Epidermal melanocyte (primary cell): ENCODE data around the gene EVI2B.
"Not testable (repeated sequence)": the region's sequence is repeated elsewhere in the genome, so short reads cannot be mapped to it uniquely, and the experiment has no call there.

Experiments used
- DNase-seq: peaks from one replicate; pipeline ENCODE4 v3.0.0; 2011; ENCODE audit warnings: low spot score; ENCODE audit not compliant: insufficient read length

Gene EVI2B

DNA sequence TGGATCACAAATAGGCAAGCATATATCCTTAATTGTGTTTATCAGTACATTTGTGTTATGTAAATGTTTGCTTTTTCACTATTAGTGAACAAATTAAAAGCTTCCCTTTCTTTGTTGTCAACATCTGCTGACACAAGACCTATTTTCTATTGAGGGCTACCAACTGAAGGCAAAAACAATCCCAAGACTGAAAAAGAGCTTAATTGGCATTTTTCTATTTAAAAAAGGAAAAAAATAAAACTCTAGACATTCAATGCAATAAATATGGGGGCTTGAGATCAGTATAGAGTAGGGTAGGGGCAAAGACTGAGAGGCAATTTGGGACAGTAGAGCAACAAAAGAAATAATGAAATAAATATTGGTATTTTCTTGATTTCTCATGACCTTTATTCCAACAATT, 41.1 kb downstream of the EVI2B start:
- no peak for DNase-seq

DNA sequence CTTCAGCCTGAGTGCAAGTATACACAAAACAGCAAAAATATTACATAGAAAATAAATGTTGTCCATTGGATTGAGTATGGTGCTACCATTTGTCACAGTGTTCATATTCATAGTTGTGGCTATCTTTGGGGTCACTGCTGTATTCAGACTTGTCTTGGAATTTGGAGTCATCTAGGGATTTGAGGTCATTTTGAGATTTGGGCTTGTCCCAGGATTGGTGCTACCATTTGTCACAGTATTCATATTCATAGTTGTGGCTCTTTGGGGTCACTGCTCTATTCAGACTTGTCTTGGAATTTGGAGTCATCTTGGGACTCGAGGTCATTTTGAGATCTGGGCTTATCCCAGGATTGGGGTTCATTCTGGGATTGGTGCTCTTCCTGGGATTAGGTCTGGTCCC, 41.6 kb downstream of the EVI2B start:
- DNase-seq = no peak

DNA sequence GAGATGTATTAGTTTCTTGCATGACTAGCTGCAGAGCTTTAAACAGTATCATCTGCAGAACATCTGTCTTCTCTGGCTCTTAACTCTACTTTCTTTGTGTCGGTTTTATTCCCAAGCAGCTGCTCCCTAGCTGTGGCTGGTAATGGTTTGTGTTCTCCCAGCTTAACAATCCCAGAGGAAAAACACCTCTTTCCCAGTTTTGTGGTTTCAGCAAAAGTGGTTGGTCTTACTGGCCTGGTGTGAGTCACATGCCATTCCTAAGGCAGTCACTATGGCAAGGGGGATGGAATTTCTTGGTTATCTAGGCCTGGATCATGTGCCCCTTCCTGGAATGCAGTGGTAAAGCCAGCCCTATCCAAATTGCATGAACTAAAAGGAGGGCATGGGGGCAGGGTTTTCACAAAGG, 44.3 kb downstream of the EVI2B start:
- DNase-seq = peak; percentile 85

DNA sequence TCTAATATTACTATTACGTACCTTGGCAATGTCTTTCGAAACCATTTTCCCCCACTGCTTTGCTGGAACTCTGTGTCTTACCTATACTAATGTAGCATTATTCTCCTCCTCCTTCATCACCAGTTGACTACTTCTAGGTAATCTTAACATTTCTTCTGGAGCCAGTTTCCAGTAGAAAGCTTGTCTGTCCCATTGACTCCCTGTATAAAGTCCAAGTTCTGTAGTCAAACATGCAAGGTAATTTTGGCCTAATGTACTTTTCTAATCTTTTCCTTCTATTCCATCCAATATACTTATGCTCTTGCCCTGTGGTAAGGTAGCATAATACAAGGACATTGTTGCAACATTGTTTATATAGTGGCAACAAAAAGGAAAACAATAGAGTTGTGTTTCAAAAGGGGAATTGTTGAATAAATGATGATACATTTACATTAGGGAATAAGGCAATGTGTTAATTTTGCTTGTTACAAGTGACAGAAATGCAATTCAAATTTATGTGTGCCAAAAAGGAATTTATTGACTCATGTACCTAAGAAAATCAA, 44.7 kb downstream of the EVI2B start:
- no peak for DNase-seq

DNA sequence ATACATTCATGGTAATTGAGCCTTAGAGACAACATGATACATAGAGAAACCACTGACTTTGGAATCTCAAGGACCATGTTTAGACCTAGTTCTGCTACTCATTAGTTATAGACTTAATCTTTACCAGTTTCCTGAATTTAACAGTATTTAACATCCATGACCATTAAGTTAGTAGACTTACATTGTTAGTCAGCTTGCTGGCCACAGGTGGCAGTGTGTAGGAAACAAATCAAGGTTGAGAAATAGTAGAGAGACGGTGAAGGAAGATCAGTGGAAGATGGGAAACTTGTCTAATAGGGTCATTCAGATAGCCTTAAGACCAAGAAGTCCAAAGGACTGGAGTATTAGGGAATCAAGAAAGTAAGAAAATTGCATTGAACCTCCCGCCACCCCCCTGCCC, 47.8 kb downstream of the EVI2B start:
- DNase-seq = no peak

DNA sequence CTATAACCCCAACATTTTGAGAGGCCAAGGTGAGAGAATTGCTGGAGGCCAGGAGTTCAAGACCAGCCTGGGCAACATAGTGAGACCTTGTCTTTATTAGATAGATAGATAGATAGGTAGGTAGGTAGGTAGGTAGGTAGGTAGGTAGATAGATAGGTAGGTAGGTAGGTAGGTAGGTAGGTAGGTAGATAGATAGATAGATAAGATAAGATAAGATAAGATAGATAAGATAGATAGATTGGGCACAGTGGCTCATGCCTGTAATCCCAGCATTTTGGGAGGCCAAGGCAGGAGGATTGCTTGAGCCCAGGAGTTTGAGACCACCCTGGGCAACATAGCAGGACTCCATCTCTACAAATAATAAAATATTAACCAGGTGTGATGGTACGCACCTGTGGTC, 50.9 kb downstream of the EVI2B start:
- not testable (repeated sequence) for DNase-seq

DNA sequence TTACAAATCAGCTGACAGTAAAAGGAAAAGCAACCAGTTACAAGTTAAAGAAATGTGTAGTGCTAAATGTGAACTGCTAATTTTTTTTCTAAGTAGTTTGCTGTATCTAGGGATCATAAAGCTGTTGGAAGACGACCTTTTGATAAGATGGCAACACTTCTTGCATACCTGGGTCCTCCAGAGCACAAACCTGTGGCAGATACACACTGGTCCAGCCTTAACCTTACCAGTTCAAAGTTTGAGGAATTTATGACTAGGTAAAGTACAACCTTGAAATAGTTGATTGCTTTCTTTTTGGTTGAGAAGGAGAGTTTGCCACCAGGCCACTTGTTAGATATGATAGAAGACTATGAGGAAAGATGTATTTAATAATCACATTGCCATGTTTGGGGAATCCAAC, 52.3 kb downstream of the EVI2B start:
- no peak for DNase-seq

DNA sequence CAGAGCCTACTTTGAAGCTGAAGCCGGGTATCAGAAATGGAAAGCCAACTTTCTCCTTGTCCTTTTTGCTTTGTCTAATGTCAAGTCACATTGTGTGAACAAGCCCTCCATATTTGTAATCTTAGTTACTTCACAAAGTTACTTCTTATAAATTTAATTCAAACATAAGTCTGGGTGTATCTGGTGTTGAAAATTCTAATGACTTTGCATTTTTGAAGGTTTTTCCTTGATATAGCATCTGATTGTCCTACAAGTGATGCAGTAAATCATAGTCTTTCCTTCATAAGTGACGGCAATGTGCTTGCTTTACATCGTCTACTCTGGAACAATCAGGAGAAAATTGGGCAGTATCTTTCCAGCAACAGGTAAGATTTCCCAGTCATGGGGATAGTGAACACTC, 53.7 kb downstream of the EVI2B start:
- DNase-seq = no peak

DNA sequence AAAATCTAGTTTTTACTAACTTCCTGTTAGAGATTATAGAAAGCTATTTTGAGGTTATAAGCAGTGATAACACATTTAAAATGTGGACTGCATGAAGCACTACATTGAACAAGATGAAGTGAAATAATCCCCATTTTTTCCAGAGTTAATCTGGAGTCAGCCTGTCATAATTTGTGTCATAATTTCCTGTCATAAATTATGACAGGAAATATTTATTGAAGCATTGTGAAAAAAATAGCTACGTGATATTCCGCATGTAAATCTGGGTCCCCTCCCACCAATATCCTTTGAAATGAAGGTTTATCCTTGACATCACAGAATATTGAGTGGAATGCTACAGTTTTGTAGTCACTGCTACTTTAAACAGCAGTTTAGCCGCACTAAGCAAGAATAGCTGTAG, 56.9 kb downstream of the EVI2B start:
- no peak for DNase-seq

DNA sequence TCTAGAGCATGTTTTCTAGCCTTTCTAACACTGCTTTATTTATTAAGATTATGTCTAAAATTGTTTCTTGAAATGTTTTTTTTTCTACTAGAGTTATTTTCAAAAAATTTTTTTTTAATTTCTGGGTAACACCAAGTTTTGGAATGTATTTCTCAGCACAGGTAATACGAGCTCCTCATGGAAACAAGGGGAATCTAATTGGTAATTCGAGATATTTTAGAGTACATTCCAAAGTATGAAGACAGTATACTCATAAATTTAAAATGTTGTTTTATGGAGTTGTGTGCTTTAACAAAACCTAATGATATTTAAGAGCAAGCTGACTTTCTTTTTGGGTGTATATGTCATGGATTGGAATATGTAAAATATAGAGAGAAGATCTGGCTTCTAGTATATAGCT, 59.2 kb downstream of the EVI2B start:
- no peak for DNase-seq
